GF-D8 (cell line): ENCODE data around the gene NUP50.
"Not testable (repeated sequence)": the region's sequence is repeated elsewhere in the genome, so short reads cannot be mapped to it uniquely, and the experiment has no call there.

ENCODE experiments used
- DNase-seq: peaks from one replicate; lab custom pipeline; 2025; lab: John Stamatoyannopoulos, UW

Gene NUP50

GRCh38 chr22:45159652-45160462, 3.9 kb upstream of the NUP50 start:
- DNase-seq: peak; percentile 56

GRCh38 chr22:45162531-45162930, 1.2 kb upstream of the NUP50 start:
- DNase-seq: no peak

- DNase-seq: no peak
Observed at GRCh38 chr22:45163099-45163450, 650 bp upstream of the NUP50 start.

- DNase-seq: no peak
Observed at GRCh38 chr22:45164270-45165088, 754 bp downstream of the NUP50 start.

GRCh38 chr22:45166932-45167331, 3.2 kb downstream of the NUP50 start:
- peak; percentile 89 for DNase-seq

- no peak for DNase-seq
Observed at GRCh38 chr22:45169591-45170466, 6.1 kb downstream of the NUP50 start.

- DNase-seq: no peak
Observed at GRCh38 chr22:45171830-45172229, 8.1 kb downstream of the NUP50 start.

GRCh38 chr22:45172881-45173585, 9.3 kb downstream of the NUP50 start:
- DNase-seq: no peak

GRCh38 chr22:45179276-45180049, 15.7 kb downstream of the NUP50 start:
- no peak for DNase-seq

GRCh38 chr22:45180146-45180679, 16.5 kb downstream of the NUP50 start:
- DNase-seq: no peak

GRCh38 chr22:45181240-45181639, 17.5 kb downstream of the NUP50 start:
- no peak for DNase-seq

- DNase-seq: no peak
Observed at GRCh38 chr22:45181766-45182165, 18.0 kb downstream of the NUP50 start.

- no peak for DNase-seq
Observed at GRCh38 chr22:45183974-45184373, 20.2 kb downstream of the NUP50 start.

- DNase-seq: no peak
Observed at GRCh38 chr22:45185718-45186514, 22.2 kb downstream of the NUP50 start.

GRCh38 chr22:45187891-45188290, 24.2 kb downstream of the NUP50 start:
- no peak for DNase-seq

GRCh38 chr22:45188779-45189178, 25.1 kb downstream of the NUP50 start:
- DNase-seq: no peak

- DNase-seq: no peak
Observed at GRCh38 chr22:45190202-45190872, 26.6 kb downstream of the NUP50 start.

GRCh38 chr22:45191746-45192145, 28.0 kb downstream of the NUP50 start:
- DNase-seq: not testable (repeated sequence)

GRCh38 chr22:45192701-45193187, 29.0 kb downstream of the NUP50 start:
- no peak for DNase-seq
